Body of pancreas (tissue), 4 donors: ENCODE results near the gene SEMA6D.

ENCODE experiments used
- POLR2A ChIP-seq, 3 donors: fragments of 450-650 bp; IDR thresholded peaks; one replicate each; pipeline ENCODE4 v1.6.1; 2016; ENCODE audit warnings: antibody characterized with exemption in 3 of 3, mild to moderate bottlenecking in 2 of 3
- TF ChIP-seq, protein P1 (sequence below), 7 experiments: fragments of 450-650 bp in 4 of 7; fragments of 200-600 bp in 3 of 7; sonication (generic) in 3 of 7; IDR thresholded peaks; one replicate each; pipeline ENCODE4 v1.5.1; 2016 to 2019; ENCODE audit warnings: antibody characterized with exemption in 7 of 7

DNA sequence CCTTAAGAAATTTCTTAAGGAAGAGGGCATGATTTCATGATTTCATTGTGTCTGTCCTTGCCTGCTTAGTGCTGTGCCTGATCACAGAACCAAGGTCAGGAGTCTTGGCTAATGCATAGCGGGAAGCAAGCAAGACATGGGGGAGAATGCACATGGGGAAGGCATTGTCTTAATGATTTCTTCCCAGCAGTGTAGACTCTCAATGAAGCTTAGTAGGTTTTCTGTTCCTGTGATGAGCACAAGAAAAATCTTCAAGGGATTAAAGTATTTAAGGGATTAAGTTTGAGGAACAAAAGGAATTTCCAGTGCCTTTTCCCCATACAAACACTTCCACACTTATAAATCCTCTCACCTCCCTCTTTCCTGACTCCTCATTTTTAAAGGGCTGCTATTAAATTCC is 46.9 kb upstream of the SEMA6D start:
- TF ChIP-seq, protein P1, sequence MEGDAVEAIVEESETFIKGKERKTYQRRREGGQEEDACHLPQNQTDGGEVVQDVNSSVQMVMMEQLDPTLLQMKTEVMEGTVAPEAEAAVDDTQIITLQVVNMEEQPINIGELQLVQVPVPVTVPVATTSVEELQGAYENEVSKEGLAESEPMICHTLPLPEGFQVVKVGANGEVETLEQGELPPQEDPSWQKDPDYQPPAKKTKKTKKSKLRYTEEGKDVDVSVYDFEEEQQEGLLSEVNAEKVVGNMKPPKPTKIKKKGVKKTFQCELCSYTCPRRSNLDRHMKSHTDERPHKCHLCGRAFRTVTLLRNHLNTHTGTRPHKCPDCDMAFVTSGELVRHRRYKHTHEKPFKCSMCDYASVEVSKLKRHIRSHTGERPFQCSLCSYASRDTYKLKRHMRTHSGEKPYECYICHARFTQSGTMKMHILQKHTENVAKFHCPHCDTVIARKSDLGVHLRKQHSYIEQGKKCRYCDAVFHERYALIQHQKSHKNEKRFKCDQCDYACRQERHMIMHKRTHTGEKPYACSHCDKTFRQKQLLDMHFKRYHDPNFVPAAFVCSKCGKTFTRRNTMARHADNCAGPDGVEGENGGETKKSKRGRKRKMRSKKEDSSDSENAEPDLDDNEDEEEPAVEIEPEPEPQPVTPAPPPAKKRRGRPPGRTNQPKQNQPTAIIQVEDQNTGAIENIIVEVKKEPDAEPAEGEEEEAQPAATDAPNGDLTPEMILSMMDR (IDR thresholded peaks at IDR 0.05), result no peak
- no peak for TF ChIP-seq POLR2A (IDR thresholded peaks at IDR 0.05)
